ENCODE measurements around the gene SOX6. TPM values are rescaled to one million over a fixed set of nuclear protein-coding genes. Genes with fewer than 3 reads are reported as not detected.
A peak's percentile ranks its signal among the peaks of the same experiment; 100 is the strongest.

Gene SOX6
- total RNA-seq, 1 donor from 2014 or later = 4.9 TPM

GRCh38 chr11:15955595-15955994 is 400.8 kb downstream of the SOX6 start:
- Histone ChIP-seq H3K27ac (no peak overlapping the region), H3K36me3 (no peaks in the 10 kb centered on the region), H3K4me3 (no peak overlapping the region), H3K27me3 (no peaks in the 10 kb centered on the region), H3K9me3 (no peaks in the 10 kb centered on the region), H3K4me1 (no peaks in the 10 kb centered on the region)
- intact Hi-C loops (cut with DNase I) = no loop called here
- no peak for DNase-seq (ENCODE audit: extremely low spot score in 2 of 2)
- TF ChIP-seq POLR2A (IDR thresholded peaks at IDR 0.05) (no peak), POLR2AphosphoS5 (IDR thresholded peaks at IDR 0.05; ENCODE audit: insufficient read depth in 1 of 2, low read depth in 1 of 2) (no peak), CTCF (IDR thresholded peaks at IDR 0.05) (no peak)

- Histone ChIP-seq H3K36me3 (no peaks in the 10 kb centered on the region), H3K9me3 (no peaks in the 10 kb centered on the region), H3K27ac (no peak overlapping the region), H3K27me3 (no peaks in the 10 kb centered on the region), H3K4me3 (no peak overlapping the region), H3K4me1 (no peaks in the 10 kb centered on the region)
- DNase-seq (ENCODE audit: extremely low spot score in 2 of 2) = peak in 1 of 2 donors; percentile 42
- TF ChIP-seq CTCF (IDR thresholded peaks at IDR 0.05) (no peak), POLR2A (IDR thresholded peaks at IDR 0.05) (no peak), POLR2AphosphoS5 (IDR thresholded peaks at IDR 0.05; ENCODE audit: insufficient read depth in 1 of 2, low read depth in 1 of 2) (no peak)
- intact Hi-C loops (cut with DNase I) = no loop called here
Observed at GRCh38 chr11:15947681-15948648, 408.4 kb downstream of the SOX6 start.

- Histone ChIP-seq H3K4me1 (no peaks in the 10 kb centered on the region), H3K9me3 (no peaks in the 10 kb centered on the region), H3K27me3 (no peaks in the 10 kb centered on the region), H3K27ac (no peak overlapping the region), H3K4me3 (no peak overlapping the region), H3K36me3 (no peaks in the 10 kb centered on the region)
- TF ChIP-seq CTCF (IDR thresholded peaks at IDR 0.05) (no peak), POLR2AphosphoS5 (IDR thresholded peaks at IDR 0.05; ENCODE audit: insufficient read depth in 1 of 2, low read depth in 1 of 2) (no peak), POLR2A (IDR thresholded peaks at IDR 0.05) (no peak)
- DNase-seq (ENCODE audit: extremely low spot score in 2 of 2) = peak in 1 of 2 donors; percentile 76
- intact Hi-C loops (cut with DNase I) = no loop called here
Observed at GRCh38 chr11:15945726-15946125, 410.6 kb downstream of the SOX6 start.

- no peaks in the 10 kb centered on the region for H3K9me3 ChIP-seq
- no peak overlapping the region for H3K27ac ChIP-seq
- H3K4me1 ChIP-seq = no peaks in the 10 kb centered on the region
- no peak overlapping the region for H3K4me3 ChIP-seq
- H3K27me3 ChIP-seq = no peaks in the 10 kb centered on the region
- peak; percentile 40 to 49 for DNase-seq (ENCODE audit: extremely low spot score in 2 of 2)
- TF ChIP-seq POLR2AphosphoS5 (IDR thresholded peaks at IDR 0.05; ENCODE audit: insufficient read depth in 1 of 2, low read depth in 1 of 2) = no peak
- no peaks in the 10 kb centered on the region for H3K36me3 ChIP-seq
- intact Hi-C loops (cut with DNase I) = no loop called here
Observed at GRCh38 chr11:15944460-15944859, 411.9 kb downstream of the SOX6 start.

- Histone ChIP-seq H3K4me1 (no peaks in the 10 kb centered on the region), H3K36me3 (no peaks in the 10 kb centered on the region), H3K27ac (no peak overlapping the region), H3K4me3 (no peak overlapping the region), H3K9me3 (no peaks in the 10 kb centered on the region), H3K27me3 (no peaks in the 10 kb centered on the region)
- DNase-seq (ENCODE audit: extremely low spot score in 2 of 2) = peak in 1 of 2 donors; percentile 77
- intact Hi-C loops (cut with DNase I) = no loop called here
- TF ChIP-seq POLR2A (IDR thresholded peaks at IDR 0.05) (no peak), POLR2AphosphoS5 (IDR thresholded peaks at IDR 0.05; ENCODE audit: insufficient read depth in 1 of 2, low read depth in 1 of 2) (no peak), CTCF (IDR thresholded peaks at IDR 0.05) (no peak)
Observed at GRCh38 chr11:15943418-15944197, 412.7 kb downstream of the SOX6 start.

All from vagina (tissue), 2 donors.